ENCODE data around the gene TFR2.

DNA sequence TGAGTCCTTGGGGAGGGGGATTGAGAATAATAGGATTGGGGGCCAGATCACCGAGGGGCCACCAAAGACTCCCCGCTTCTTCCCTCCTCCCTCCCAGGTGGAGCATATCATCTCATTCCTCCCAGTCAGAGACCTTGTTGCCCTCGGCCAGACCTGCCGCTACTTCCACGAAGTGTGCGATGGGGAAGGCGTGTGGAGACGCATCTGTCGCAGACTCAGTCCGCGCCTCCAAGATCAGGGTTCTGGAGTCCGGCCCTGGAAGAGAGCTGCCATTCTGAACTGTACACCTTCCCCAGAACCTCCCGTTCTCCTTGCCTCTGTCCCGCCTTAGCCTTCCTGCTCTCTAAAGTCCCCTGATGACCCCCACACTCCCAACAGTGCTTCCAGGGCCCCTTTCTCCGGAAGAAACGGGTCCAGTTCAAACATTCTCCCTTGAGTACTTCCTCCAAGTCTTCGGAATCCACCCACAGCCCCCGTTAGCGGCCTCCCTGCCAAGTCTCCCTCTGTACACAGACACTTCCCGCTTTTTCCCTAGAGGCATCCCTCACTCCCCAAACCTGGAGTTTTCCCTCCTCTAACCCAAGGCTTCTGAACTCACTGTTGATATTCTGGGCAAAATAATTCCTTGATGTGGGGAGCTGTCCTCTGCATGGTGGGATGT lies 51.1 kb downstream of the TFR2 start:
- TF ChIP-seq, protein P1, sequence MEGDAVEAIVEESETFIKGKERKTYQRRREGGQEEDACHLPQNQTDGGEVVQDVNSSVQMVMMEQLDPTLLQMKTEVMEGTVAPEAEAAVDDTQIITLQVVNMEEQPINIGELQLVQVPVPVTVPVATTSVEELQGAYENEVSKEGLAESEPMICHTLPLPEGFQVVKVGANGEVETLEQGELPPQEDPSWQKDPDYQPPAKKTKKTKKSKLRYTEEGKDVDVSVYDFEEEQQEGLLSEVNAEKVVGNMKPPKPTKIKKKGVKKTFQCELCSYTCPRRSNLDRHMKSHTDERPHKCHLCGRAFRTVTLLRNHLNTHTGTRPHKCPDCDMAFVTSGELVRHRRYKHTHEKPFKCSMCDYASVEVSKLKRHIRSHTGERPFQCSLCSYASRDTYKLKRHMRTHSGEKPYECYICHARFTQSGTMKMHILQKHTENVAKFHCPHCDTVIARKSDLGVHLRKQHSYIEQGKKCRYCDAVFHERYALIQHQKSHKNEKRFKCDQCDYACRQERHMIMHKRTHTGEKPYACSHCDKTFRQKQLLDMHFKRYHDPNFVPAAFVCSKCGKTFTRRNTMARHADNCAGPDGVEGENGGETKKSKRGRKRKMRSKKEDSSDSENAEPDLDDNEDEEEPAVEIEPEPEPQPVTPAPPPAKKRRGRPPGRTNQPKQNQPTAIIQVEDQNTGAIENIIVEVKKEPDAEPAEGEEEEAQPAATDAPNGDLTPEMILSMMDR (IDR thresholded peaks at IDR 0.05): no peak
- TF ChIP-seq POLR2A (IDR thresholded peaks at IDR 0.05): no peak

All from Peyer's patch (tissue), 4 donors.